Esophagus squamous epithelium (tissue), 5 donors: ENCODE measurements around the gene PRLR. TPM values are rescaled to one million over a fixed set of nuclear protein-coding genes. Genes with fewer than 3 reads are reported as not detected.

Source experiments
- DNase-seq: peaks from one replicate; lab custom pipeline; 2025; lab: John Stamatoyannopoulos, UW
- H3K27ac ChIP-seq, 4 donors: fragments of 200-600 bp; sonication (generic); one replicate each; pipeline ENCODE4 v1.5.1; 2016 to 2019; ENCODE audit warnings: mild to moderate bottlenecking in 1 of 4
- H3K27me3 ChIP-seq, 4 donors: fragments of 200-600 bp; sonication (generic); 1 replicate in 3 of 4; 2 replicates in 1 of 4; pipeline versions ENCODE4 v1.5.1 to v1.6.0; 2017 to 2021; ENCODE audit warnings: antibody characterized with exemption in 1 of 4
- H3K36me3 ChIP-seq, 3 donors: fragments of 200-600 bp; sonication (generic); one replicate each; pipeline ENCODE4 v1.5.1; 2016 to 2019
- H3K4me1 ChIP-seq, 3 donors: fragments of 200-600 bp; sonication (generic); one replicate each; pipeline ENCODE4 v1.5.1; 2017 to 2019
- H3K4me3 ChIP-seq, 4 donors: fragments of 200-600 bp; sonication (generic); 1 replicate in 3 of 4; 2 replicates in 1 of 4; pipeline ENCODE4 v1.5.1; 2016 to 2019; ENCODE audit warnings: mild to moderate bottlenecking in 2 of 4, moderate library complexity in 1 of 4
- H3K9me3 ChIP-seq, 3 donors: fragments of 200-600 bp; sonication (generic); one replicate each; pipeline ENCODE4 v1.5.1; 2016 to 2019
- CTCF ChIP-seq, 6 experiments: fragments of 450-650 bp in 4 of 6; fragments of 200-600 bp in 2 of 6; sonication (generic) in 2 of 6; IDR thresholded peaks; one replicate each; pipeline ENCODE4 v1.5.1; 2016 to 2019; ENCODE audit warnings: antibody characterized with exemption in 6 of 6, mild to moderate bottlenecking in 4 of 6, moderate library complexity in 4 of 6
- POLR2A ChIP-seq, 4 donors: fragments of 450-650 bp; IDR thresholded peaks; one replicate each; pipeline ENCODE4 v1.6.1; 2017; ENCODE audit warnings: antibody characterized with exemption in 4 of 4, mild to moderate bottlenecking in 4 of 4, moderate library complexity in 3 of 4
- WGBS, 2 donors: methylation state at CpG; one replicate each; pipeline ENCODE4 v1.1.5; 2018; 5-methylcytosine and 5-hydroxymethylcytosine counted together
- intact Hi-C: fragments of 100-400 bp; cut with DNase I; formaldehyde crosslinking; loops from one replicate; pipeline ENCODE4 v1.15.0; 2022
- total RNA-seq, 4 donors: library from RNA; depleted of rRNA; stranded (reverse); fragments of >200 nt; gene quantifications; one replicate each; pipeline ENCODE4 v1.1.0, GENCODE V29; 2016
- donor health status: DM: yes; HTN: yes; CAD: no.

The PRLR gene
- total RNA-seq, 4 donors from 2014 or later, result 1.5 to 2.8 (median 2.3) TPM

GRCh38 chr5:35032356-35032755 lies 197.9 kb downstream of the PRLR start:
- no peaks in the 10 kb centered on the region for H3K4me1 ChIP-seq
- H3K27ac ChIP-seq, result no peak overlapping the region
- no peaks in the 10 kb centered on the region for H3K9me3 ChIP-seq
- intact Hi-C loops, result no loop called here
- H3K4me3 ChIP-seq, result no peak overlapping the region
- H3K36me3 ChIP-seq, result no peaks in the 10 kb centered on the region
- WGBS, 2 donors, result 62 to 70% methylated on average over 6 of the region's 6 CpGs
- TF ChIP-seq CTCF (IDR thresholded peaks at IDR 0.05) (no peak), POLR2A (IDR thresholded peaks at IDR 0.05) (no peak)
- no peak for DNase-seq
- peaks cover 0 to 5% (median 0%) of the 10 kb centered on the region in 4 donors for H3K27me3 ChIP-seq

GRCh38 chr5:35031276-35031675 lies 199.0 kb downstream of the PRLR start:
- DNase-seq, result no peak
- peaks cover 0 to 5% (median 0%) of the 10 kb centered on the region in 4 donors for H3K27me3 ChIP-seq
- intact Hi-C loops, result no loop called here
- no peaks in the 10 kb centered on the region for H3K9me3 ChIP-seq
- no peaks in the 10 kb centered on the region for H3K4me1 ChIP-seq
- TF ChIP-seq CTCF (IDR thresholded peaks at IDR 0.05) (no peak), POLR2A (IDR thresholded peaks at IDR 0.05) (no peak)
- H3K36me3 ChIP-seq, result no peaks in the 10 kb centered on the region
- no peak overlapping the region for H3K4me3 ChIP-seq
- 53 to 71% methylated on average over 5 of the region's 5 CpGs for WGBS, 2 donors
- H3K27ac ChIP-seq, result no peak overlapping the region

- Histone ChIP-seq H3K27me3 (peaks cover 0 to 5% (median 0%) of the 10 kb centered on the region in 4 donors), H3K4me3 (no peak overlapping the region), H3K4me1 (no peaks in the 10 kb centered on the region), H3K36me3 (no peaks in the 10 kb centered on the region), H3K9me3 (no peaks in the 10 kb centered on the region), H3K27ac (no peak overlapping the region)
- intact Hi-C loops, result no loop called here
- DNase-seq, result no peak
- 75 to 82% methylated on average over 8 to 10 of the region's 10 CpGs for WGBS, 2 donors
- TF ChIP-seq CTCF (IDR thresholded peaks at IDR 0.05) (no peak), POLR2A (IDR thresholded peaks at IDR 0.05) (no peak)
Measured at GRCh38 chr5:35030426-35031100, 199.7 kb downstream of the PRLR start.

GRCh38 chr5:35029333-35029732 lies 201.0 kb downstream of the PRLR start:
- no peaks in the 10 kb centered on the region for H3K9me3 ChIP-seq
- DNase-seq, result no peak
- H3K4me1 ChIP-seq, result no peaks in the 10 kb centered on the region
- no peaks in the 10 kb centered on the region for H3K36me3 ChIP-seq
- WGBS, 2 donors, result 56 to 77% methylated on average over 3 of the region's 4 CpGs
- peaks cover 0 to 5% (median 0%) of the 10 kb centered on the region in 4 donors for H3K27me3 ChIP-seq
- H3K27ac ChIP-seq, result no peak overlapping the region
- TF ChIP-seq CTCF (IDR thresholded peaks at IDR 0.05) (no peak), POLR2A (IDR thresholded peaks at IDR 0.05) (no peak)
- H3K4me3 ChIP-seq, result no peak overlapping the region
- intact Hi-C loops, result no loop called here

- intact Hi-C loops, result no loop called here
- DNase-seq, result no peak
- 70 to 72% methylated on average over 5 of the region's 5 CpGs for WGBS, 2 donors
- peaks cover 0 to 5% (median 0%) of the 10 kb centered on the region in 4 donors for H3K27me3 ChIP-seq
- no peaks in the 10 kb centered on the region for H3K4me1 ChIP-seq
- H3K27ac ChIP-seq, result no peak overlapping the region
- no peak for TF ChIP-seq CTCF (IDR thresholded peaks at IDR 0.05)
- H3K36me3 ChIP-seq, result no peaks in the 10 kb centered on the region
- H3K4me3 ChIP-seq, result no peak overlapping the region
- no peaks in the 10 kb centered on the region for H3K9me3 ChIP-seq
Measured at GRCh38 chr5:35026941-35027340, 203.3 kb downstream of the PRLR start.
